ENCODE measurements around the gene RIPOR3.
"Not testable (repeated sequence)": the region's sequence is repeated elsewhere in the genome, so short reads cannot be mapped to it uniquely, and the experiment has no call there.

RIPOR3 gene

GRCh38 chr20:50632236-50632635 is 59.1 kb downstream of the RIPOR3 start:
- no peak for DNase-seq (ENCODE audit: low read depth)

- DNase-seq (ENCODE audit: low read depth) = no peak
Measured at GRCh38 chr20:50630578-50631263, 60.6 kb downstream of the RIPOR3 start.

- no peak for DNase-seq (ENCODE audit: low read depth)
Measured at GRCh38 chr20:50629670-50630045, 61.7 kb downstream of the RIPOR3 start.

- no peak for DNase-seq (ENCODE audit: low read depth)
Measured at GRCh38 chr20:50628853-50629669, 62.3 kb downstream of the RIPOR3 start.

GRCh38 chr20:50628332-50628731 is 63.0 kb downstream of the RIPOR3 start:
- no peak for DNase-seq (ENCODE audit: low read depth)

- DNase-seq (ENCODE audit: low read depth) = no peak
Measured at GRCh38 chr20:50627747-50628146, 63.6 kb downstream of the RIPOR3 start.

- DNase-seq (ENCODE audit: low read depth) = no peak
Measured at GRCh38 chr20:50625986-50626677, 65.2 kb downstream of the RIPOR3 start.

GRCh38 chr20:50624351-50625016 is 66.9 kb downstream of the RIPOR3 start:
- no peak for DNase-seq (ENCODE audit: low read depth)

GRCh38 chr20:50621068-50621665 is 70.2 kb downstream of the RIPOR3 start:
- no peak for DNase-seq (ENCODE audit: low read depth)

GRCh38 chr20:50620459-50620858 is 70.9 kb downstream of the RIPOR3 start:
- DNase-seq (ENCODE audit: low read depth) = not testable (repeated sequence)

GRCh38 chr20:50618537-50618936 is 72.8 kb downstream of the RIPOR3 start:
- no peak for DNase-seq (ENCODE audit: low read depth)

GRCh38 chr20:50617022-50617421 is 74.3 kb downstream of the RIPOR3 start:
- DNase-seq (ENCODE audit: low read depth) = no peak

GRCh38 chr20:50615407-50615806 is 75.9 kb downstream of the RIPOR3 start:
- DNase-seq (ENCODE audit: low read depth) = no peak

- no peak for DNase-seq (ENCODE audit: low read depth)
Measured at GRCh38 chr20:50613438-50614169, 77.7 kb downstream of the RIPOR3 start.

GRCh38 chr20:50611128-50611810 is 80.1 kb downstream of the RIPOR3 start:
- no peak for DNase-seq (ENCODE audit: low read depth)

- DNase-seq (ENCODE audit: low read depth) = no peak
Measured at GRCh38 chr20:50610212-50610718, 81.1 kb downstream of the RIPOR3 start.

GRCh38 chr20:50609438-50609989 is 81.8 kb downstream of the RIPOR3 start:
- DNase-seq (ENCODE audit: low read depth) = no peak

- DNase-seq (ENCODE audit: low read depth) = no peak
Measured at GRCh38 chr20:50608750-50609104, 82.6 kb downstream of the RIPOR3 start.

GRCh38 chr20:50607850-50608749 is 83.2 kb downstream of the RIPOR3 start:
- no peak for DNase-seq (ENCODE audit: low read depth)

All from activated T-helper 1 cell treated with Interleukin-2 at 50 U/mL for 16 hours (primary cell).